A172 (cell line): ENCODE data around the gene CACNA1G. TPM values are rescaled to one million over a fixed set of nuclear protein-coding genes. Genes with fewer than 3 reads are reported as not detected.

ENCODE experiments used
- DNase-seq: peaks from one replicate; pipeline ENCODE4 v3.0.0-alpha.2; 2015; ENCODE audit warnings: low spot score
- total RNA-seq: library from RNA; depleted of rRNA; stranded (reverse); fragments of >200 nt; shearing (Covaris generic); gene quantifications from 2 replicates; pipeline ENCODE4 v1.2.3, GENCODE V29; 2014

Gene CACNA1G
- total RNA-seq, 1 experiment from 2014 or later, result 0.81 TPM

DNA sequence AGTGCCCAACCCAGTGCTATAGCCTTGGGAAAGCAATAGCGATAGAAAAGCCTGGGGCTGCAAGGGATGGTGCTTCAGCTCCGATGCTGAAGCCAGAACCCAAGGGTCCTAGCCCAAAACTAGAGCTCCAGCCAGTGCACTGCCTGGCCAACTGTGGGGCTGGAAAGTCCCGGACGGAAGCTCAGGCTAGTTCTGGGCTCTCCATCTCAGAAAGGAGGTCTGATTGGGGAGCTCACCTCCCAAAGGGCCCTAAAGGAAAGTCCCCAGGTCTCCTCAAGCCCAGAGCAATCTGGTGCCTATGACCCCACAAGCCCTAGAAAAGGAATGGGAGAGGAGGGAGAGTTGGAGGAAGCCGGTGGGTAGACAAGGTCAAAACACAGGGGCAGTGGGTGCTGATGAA, 72.1 kb downstream of the CACNA1G start:
- no peak for DNase-seq

DNA sequence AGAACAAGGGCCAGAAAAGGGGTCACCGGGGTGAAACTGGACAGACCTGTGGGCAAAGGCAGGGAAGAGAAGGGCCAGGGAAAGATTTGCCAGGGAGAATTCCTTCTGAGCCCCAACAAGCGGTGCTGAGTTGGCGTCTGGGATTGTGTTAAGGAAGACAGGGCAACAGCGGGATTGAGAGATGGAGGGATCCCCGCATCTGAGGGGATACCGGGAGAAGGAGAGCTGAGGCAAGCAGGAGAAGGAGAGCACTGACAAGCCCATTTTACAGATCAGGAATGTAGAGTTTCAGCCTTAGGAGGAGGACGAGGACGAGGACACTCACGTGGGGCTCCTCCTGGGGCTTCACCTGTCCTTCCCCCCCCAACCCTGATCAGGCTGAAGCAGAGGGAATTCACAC, 73.2 kb downstream of the CACNA1G start:
- no peak for DNase-seq

DNA sequence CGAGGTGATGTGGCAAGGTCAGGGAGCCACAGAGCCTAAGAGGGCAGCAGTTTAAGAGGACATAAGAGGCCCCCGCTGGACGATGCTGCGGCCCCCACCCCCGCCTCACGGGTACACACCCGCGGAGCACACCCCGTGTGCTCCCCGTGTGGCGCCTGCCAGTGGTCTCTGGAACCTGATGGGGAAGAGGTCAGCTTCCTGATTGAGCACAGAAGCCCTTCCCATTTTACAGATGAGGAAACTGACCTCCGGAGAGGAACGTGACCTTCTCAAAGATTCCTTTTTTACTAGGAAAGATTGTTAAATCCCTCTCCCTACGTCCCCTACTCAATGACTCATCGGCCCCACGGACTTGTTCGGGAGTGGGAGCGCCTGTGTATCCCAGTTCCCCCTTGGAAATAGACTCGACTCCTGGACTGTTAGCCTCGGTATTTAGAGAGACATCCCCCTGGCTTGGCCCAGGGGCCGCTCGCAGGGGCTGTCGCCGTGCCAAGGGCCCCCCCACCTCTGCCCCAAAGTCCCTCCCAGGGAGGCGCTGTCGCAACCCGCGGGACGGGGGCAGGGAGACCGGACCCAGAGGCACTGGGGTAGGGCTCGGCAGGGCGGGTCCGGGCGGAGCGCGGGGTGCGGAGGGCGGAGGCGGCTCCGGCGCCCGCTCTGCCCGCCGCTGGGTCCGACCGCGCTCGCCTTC, 73.9 kb downstream of the CACNA1G start, which contains the start of gene ABCC3:
Gene ABCC3, plus strand, starts transcription at position 658 of the 691 bp plus-strand sequence. CDS start 56 bp downstream, outside the sequence.
- peak; percentile 53 for DNase-seq

DNA sequence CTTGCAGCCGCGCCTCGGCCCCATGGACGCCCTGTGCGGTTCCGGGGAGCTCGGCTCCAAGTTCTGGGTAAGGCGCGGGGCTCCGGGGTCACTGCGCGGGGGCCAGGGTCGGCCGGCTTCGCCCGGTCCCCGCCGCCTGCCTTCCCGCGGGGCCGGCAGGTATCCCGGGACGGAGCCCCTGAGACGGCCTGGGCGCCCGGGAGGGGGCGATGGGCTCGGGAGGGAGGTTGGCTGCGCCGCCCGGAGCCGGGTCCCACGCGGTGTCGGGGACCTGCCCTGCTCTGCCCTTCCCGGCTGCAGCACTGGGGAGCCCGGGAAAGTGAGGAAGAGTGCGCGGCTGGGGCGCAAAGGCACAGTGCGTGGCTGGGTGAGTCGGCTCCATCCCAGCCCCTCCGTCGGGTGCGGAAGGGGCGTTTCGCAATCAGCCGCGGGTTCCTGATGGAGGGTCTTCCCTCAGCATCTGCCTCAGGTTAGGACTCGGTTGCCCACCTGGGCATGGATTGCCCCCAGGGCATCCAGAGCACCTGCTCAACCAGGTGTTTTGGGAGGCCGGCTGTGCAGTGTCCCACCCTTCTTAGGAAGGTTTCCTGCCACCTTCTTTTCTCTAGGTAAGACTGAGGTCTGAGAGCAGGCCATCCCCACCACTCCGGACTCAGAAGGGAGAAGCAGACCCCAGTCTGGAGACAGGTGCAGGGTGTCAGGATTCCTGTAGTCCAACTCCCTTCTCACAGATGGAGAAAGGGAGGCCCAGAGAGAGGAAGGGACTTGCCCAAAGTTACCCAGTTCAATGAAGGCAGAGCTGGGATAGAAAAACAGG, 74.6 kb downstream of the CACNA1G start:
- DNase-seq, result no peak

DNA sequence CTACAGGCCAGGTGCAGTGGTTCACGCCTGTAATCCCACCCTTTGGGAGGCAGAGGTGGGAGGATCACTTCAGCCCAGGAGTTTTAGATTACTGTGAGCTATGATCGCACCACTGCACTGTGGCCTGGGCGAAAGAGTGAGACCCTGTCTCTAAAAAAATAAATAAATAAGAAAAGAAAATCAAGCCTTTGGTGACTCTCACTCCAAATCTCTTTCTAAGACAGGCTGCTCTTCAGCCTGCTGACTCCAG, 75.1 kb downstream of the CACNA1G start:
- no peak for DNase-seq

- DNase-seq, result no peak
These were observed 75.7 kb downstream of the CACNA1G start for GRCh38 chr17:50635982-50636803.

DNA sequence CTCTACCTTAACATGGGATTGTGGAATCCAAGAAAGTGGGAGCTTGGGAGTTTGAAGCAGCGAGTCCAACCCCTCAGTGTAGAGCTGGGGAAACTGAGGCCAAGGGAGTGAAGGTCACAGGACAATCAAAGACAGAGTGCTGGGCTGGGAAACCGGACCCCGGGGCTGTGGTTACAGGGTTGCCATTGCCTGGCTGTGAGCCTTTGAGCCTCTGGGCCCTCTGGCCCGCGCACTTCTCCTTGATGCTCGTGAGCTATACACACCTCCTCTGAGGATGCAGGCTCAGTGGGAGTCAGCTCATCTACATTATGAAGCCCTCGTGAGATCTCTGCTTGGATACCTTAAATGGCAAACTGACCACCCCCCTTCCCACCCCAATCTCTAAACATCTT, 76.3 kb downstream of the CACNA1G start:
- DNase-seq, result no peak

DNA sequence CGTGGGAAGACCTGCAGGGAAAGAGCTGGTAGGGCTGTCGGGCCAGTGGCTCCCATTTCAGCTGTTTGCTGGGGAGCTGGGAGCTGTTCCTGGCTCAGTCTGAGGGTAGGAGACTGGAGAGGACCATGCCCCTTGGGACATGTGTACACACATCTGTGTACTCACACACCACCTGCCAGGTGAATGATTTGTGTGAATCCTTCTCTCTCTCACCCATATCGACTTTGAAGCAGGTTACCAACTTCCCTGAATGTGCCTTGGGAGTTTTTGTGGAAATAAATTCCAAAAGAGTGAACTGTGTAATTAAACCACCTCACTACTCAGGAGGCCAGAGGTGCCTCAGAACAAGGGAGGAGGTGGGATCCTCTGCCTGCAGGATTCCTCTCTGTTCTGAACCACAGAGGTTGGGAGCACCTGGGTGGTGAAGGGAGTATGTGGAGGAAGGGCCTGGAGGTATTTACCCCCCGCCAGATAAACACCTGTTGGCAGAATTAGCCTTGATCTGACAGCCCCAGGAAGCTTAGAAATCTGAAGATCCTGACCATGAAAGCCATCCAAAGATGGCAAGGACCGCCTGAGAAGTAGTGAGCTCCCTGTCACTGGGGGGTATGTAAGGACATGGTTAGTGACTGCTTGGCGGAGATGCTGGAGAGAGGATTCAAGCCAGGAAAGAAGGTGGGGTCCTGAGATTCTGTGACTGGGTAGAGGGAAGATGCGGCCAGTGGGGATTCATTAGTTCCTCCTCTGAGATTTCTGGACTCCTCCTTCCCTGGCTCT, 77.5 kb downstream of the CACNA1G start:
- DNase-seq, result no peak

DNA sequence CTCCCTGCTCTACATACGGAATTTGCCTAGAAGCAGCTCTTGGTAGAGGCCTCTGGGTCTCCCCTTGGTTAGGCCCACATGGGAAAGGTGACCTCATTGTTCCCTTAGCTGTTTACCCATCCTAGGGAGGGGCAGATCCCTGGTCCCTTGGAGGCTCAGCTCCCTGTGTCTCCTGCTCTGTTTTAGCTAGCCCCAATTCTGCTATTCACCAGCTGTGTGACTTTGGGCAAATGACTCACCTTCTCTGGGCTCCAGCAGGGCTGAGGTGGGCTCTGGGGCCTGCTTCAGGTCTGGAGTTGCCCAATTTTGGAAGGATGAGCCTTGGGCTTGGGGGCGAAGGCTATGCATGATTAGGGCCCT, 78.1 kb downstream of the CACNA1G start:
- peak; percentile 92 for DNase-seq

DNA sequence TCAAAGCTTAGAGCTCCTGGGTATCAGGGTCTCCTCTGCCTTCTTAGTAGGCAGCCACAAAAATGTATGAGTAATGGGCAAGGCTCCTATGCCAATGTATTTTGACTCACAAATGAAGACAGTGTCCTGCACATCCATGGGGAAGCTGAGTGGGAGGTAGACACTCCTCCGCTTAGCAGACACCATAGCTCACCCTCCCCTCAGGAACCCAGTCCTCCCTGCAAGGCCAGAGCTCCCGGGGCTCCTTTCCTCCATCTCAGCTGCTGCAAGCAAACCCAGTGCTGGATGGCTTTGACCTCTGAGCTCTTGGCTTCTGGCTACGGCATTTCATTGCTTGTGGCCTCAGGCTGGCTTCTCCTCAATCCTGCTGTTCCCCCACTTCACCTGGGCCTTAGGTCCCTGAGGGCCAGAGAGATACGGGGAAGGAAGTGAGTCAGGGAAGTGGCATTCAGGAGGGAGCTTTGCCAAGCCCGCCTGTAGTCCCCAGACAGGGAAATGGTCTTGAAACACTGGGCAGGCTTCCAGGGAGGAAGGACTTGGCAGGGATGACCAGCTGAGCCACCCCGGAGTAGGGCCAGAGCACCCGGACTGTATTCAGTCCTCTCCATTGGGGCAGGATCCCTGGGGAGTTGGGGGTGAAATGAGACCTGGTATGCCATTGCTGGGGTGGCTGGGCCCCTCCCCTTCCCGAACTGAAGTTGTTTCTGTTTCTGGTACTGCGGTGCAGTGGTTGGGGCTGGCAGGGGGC, 78.6 kb downstream of the CACNA1G start:
- DNase-seq, result peak; percentile 100

GRCh38 chr17:50640686-50641351, 80.3 kb downstream of the CACNA1G start:
- DNase-seq, result peak; percentile 72

- DNase-seq, result no peak
These were observed 80.8 kb downstream of the CACNA1G start for GRCh38 chr17:50641357-50641756.

DNA sequence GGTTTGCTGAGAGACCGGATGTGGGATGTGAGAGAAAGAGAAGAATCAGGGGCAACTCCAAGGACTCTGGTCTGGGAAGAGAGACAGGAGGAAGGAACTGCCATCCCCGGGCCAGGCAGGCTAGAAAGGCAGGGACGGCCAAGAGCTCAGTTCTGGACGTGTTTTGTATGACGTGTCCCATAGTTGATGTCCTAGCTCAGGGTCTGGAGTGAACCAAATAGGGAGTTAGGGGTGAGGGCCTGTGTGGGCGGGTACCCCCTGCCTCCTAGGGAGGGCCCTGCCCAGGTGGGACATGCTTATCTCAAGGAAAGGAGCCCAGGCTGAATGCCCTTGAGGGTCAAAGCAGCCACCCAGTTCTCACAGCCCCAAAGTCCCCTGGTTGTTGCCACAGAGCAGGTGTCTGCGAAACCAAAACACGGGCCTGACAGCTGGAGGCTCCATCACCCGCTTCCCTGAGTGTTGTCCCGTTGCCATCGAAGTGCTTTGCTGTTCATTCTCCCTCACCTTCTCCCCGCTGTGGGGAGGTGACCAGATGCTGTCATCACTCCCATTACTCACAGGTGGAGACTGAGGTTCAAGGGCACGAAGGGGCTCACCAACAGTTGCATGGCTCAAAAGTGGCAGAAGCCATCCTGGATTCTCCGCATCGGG, 81.7 kb downstream of the CACNA1G start:
- DNase-seq, result no peak

DNA sequence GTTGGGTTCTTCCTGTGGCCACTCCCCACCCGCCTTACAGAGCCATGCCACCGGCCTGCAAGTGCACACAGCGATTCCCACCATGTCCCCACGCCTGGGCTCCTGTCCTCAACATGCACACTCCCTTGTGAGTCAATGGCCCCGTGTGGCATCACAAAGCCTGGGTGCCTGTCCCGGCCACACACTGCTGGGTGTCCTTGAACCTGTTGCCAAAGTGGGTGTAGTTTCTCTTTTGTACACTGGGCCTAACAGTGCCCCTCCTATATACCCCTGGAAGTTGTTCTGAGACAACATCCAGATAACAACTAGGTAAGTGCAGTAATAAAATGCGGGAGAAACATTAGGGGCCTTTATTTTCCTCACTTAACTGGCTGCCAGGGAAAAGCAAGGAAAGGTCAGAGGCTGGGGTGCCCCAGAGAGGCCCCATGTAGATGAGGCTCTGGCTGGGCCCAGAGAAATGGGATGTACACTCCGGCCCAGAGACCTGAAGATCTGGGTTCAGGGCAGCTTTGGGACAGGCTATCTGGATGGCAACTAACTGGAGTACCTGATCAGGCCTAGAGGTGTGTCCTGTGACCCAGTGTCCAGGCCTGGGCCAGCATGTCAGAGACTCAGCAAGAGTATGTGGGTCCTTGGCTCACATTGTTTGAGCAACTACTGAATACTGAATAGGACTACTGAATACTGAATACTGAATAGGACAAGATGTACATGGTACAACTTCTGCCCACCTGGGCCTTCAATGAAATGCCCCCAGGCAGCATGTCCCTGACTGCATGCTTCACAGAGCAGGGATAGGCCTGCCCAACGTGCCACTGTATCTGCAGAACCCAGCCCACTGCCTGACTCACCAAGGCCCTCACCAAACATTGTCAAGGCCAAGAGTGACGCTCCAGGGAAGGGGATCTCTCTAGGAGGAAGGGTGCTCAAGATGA, 82.5 kb downstream of the CACNA1G start:
- DNase-seq, result no peak

DNA sequence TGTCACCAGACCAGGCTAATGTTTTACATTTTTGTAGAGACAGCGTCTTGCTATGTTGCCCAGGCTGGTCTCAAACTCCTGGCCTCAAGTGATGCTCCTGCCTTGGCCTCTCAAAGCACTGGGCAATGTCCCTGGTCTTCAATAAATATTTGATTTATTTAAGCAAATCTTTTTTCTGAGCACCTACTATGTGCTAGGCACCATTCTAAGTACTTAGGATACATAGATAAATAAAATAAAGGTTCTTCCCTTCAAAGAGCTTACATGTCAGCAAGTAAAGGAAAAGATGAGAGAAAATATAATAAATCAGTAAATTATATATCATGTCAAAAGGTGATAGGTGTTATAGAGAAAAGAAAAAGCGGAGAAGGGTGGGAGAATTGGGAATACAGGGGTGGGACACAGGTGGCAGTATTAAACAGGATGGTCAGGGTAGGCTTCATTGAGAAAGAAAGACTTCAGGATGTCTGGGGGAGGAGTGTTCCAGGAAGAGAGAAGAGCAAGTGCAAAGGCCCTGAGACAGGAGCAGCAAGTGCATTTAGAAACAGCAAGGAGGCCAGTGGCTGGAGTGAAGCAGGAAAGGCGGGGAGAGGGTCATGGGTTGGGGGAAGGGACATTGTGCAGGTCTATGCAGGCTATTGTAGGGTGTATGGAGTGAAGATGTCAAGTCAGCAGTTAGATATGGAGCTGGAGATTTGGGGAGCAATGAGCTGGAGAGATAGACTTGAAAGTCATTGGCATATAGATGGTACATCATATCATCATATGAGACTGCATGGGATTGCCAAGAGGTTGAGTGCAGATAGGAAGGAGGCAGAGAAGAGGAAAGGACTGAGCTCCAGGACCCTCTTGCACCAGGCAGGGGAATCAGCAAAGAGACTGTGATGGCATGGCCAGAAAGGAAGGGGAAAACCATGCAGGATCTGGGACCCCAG, 85.5 kb downstream of the CACNA1G start:
- DNase-seq, result no peak

DNA sequence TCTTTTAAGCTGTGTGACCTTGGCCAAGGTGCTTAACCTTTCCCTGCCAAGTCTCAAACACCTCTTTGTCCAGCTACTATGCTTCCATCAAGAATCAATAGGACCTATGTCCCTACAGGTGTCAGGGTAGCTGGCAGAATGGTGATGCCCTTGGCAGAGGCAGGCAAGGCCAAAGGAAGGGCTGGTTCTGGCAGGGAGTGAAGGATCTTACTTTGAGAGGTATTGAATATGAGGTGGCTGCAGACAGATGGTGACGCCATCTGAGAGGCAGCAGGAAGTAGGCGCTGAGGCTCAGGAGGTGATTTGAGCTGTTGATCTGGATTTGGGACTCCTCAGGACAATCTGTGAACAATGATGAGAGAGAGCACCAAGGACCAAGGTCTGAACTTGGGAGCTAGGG, 86.7 kb downstream of the CACNA1G start:
- DNase-seq, result no peak

DNA sequence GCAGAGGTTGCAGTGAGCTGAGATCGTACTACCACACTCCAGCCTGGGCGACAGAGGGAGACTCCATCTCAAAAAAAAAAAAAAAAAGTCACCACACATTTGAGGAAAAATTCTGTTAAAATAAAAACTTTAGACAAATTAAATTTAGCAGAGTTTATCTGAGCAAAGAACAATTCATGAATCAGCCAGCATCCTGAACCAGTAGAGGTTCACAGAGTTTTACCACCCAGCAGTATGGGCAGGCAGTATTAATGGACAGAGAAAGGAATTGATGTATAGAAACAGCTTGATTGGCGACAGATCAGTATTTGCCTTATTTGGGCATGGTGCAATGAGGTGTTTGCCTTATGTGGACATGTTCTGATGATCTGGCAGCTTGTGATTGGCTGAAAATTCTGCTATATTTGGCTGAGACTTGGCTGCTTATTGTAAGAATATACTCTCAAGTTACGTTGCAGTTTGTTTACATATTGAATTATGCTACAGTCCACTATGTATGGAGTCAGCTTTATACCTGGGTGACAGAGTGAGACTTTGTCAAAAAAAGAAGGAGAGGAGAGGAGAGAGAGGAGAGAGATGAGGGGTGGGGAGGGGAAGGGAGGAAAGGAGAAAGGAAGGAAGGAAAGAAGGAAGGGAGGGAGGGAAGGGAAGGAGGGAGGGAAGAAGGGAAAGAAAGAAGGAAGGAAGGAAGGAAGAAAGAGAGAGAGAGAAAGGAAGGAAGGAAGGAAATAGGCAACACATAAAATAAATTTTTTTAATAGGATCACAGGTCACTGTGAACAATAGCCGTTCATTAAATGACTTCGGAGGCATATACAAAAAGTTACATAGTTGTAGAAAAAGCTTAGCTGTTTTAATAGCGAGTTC, 88.8 kb downstream of the CACNA1G start:
- peak; percentile 51 for DNase-seq
